Fibroblast of the aortic adventitia (primary cell): ENCODE data around the gene LARGE2. TPM values are rescaled to one million over a fixed set of nuclear protein-coding genes. Genes with fewer than 3 reads are reported as not detected.

ENCODE experiments used
- DNase-seq: peaks from one replicate; pipeline ENCODE4 v3.0.0-alpha.2; 2010; ENCODE audit warnings: low read depth
- H3K4me3 ChIP-seq: 2 replicates; pipeline ENCODE4 v1.5.1; 2011; ENCODE audit warnings: low read depth, mild to moderate bottlenecking, control low read depth, low read length, moderate library complexity
- total RNA-seq: library from RNA; depleted of rRNA; stranded (reverse); fragments of >200 nt; gene quantifications from 2 replicates; pipeline ENCODE4 v1.2.3, GENCODE V29; 2012; ENCODE audit warnings: low replicate concordance
- TF ChIP-seq, protein P1 (sequence below): IDR thresholded peaks from 2 replicates; pipeline ENCODE4 v1.5.1; 2011; ENCODE audit warnings: mild to moderate bottlenecking, low read length, control low read depth, inconsistent platforms; ENCODE audit not compliant: insufficient read depth

Gene LARGE2
- total RNA-seq, 1 donor, result not detected

DNA sequence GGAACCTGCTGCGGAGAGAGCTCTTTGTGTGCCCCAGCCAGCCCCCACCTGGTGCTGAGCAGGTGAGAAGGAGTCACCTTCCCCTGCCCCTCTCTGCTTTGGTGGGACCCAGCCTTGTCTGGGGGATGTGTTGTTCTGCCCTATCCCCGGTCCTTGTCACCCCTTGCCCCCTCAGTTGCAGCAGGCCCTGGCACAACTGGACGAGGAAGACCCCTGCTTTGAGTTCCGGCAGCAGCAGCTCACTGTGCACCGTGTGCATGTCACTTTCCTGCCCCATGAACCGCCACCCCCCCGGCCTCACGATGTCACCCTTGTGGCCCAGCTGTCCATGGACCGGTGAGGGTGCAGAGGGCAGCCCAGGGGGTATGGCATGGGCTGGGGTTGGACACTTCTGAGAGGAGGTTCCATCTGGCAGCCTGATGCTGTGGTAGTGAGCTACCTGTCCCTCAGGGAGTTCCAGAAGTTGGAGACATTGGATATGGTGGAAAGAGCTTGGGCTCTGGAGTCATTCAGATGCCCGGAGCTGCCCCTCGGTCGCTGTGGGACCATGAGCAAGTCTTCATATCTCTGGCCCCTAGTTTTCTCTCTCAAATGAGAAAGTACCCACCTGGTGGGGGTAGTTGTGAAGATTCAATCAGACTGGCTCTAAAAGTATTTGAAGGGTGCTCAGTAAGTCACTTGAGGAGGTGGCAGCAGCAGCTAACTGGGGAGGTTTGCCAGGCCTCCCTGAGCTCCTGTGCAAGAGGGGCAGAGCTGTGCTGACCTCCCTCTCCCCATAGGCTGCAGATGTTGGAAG is 4.3 kb downstream of the LARGE2 start:
- no peak overlapping the region for H3K4me3 ChIP-seq
- TF ChIP-seq, protein P1, sequence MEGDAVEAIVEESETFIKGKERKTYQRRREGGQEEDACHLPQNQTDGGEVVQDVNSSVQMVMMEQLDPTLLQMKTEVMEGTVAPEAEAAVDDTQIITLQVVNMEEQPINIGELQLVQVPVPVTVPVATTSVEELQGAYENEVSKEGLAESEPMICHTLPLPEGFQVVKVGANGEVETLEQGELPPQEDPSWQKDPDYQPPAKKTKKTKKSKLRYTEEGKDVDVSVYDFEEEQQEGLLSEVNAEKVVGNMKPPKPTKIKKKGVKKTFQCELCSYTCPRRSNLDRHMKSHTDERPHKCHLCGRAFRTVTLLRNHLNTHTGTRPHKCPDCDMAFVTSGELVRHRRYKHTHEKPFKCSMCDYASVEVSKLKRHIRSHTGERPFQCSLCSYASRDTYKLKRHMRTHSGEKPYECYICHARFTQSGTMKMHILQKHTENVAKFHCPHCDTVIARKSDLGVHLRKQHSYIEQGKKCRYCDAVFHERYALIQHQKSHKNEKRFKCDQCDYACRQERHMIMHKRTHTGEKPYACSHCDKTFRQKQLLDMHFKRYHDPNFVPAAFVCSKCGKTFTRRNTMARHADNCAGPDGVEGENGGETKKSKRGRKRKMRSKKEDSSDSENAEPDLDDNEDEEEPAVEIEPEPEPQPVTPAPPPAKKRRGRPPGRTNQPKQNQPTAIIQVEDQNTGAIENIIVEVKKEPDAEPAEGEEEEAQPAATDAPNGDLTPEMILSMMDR, result no peak
- DNase-seq, result no peak

DNA sequence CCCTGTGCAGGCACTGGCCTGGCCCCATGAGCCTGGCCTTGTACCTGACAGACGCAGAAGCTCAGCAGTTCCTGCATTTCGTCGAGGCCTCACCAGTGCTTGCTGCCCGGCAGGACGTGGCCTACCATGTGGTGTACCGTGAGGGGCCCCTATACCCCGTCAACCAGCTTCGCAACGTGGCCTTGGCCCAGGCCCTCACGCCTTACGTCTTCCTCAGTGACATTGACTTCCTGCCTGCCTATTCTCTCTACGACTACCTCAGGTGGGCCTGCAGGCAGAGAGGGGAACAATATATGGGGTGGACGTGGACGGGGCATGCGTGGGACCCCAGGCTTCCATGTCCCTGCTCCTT is 4.9 kb downstream of the LARGE2 start:
- TF ChIP-seq, protein P1, result no peak
- no peak for DNase-seq

DNA sequence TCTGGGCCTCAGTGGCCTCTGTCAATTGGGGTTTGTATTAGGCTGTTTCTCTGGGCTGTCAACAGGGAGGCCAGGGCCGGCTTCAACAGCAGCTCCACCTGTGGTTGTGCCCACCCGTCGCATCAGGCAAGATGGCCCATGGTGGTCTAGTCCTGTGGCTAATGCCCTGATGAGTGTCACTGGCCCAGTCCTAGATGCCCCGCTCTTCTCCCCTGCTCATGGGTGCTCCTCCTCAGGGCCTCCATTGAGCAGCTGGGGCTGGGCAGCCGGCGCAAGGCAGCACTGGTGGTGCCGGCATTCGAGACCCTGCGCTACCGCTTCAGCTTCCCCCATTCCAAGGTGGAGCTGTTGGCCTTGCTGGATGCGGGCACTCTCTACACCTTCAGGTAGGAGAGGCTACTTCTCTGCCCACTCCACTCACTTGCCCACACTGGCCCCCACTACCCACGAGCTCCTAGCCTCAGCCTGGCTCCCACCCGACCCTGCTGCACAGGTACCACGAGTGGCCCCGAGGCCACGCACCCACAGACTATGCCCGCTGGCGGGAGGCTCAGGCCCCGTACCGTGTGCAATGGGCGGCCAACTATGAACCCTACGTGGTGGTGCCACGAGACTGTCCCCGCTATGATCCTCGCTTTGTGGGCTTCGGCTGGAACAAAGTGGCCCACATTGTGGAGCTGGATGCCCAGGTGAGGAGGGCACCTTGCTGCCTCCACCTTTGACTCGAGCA is 5.4 kb downstream of the LARGE2 start:
- TF ChIP-seq, protein P1, result no peak
- DNase-seq, result no peak
- H3K4me3 ChIP-seq, result no peak overlapping the region

More for the DNA sequence above, 4.9 kb downstream of the LARGE2 start:
- no peak overlapping the region for H3K4me3 ChIP-seq

DNA sequence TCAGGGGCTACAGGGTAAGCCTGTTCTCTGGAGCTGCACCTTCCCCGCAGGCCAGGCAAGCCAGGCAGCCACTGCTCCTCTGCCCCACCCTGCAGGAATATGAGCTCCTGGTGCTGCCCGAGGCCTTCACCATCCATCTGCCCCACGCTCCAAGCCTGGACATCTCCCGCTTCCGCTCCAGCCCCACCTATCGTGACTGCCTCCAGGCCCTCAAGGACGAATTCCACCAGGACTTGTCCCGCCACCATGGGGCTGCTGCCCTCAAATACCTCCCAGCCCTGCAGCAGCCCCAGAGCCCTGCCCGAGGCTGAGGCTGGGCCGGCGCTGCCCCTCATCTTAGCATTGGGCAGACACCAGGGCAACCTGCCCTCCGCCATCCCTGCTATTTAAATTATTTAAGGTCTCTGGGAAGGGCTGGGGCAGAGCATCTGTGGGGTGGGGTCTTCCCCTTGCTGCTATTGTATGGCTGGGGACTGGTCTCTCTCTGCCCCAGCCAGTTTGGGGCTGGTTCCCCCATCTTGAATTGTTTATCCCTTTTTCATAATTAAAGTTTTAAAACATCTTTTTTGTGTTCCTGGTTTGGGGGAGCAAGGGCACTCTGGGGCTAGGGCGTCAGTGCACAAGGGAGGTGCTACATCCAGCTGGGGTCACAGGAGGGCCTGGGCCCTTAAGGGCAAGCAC is 6.2 kb downstream of the LARGE2 start:
- no peak overlapping the region for H3K4me3 ChIP-seq
- no peak for DNase-seq
- TF ChIP-seq, protein P1, result no peak

DNA sequence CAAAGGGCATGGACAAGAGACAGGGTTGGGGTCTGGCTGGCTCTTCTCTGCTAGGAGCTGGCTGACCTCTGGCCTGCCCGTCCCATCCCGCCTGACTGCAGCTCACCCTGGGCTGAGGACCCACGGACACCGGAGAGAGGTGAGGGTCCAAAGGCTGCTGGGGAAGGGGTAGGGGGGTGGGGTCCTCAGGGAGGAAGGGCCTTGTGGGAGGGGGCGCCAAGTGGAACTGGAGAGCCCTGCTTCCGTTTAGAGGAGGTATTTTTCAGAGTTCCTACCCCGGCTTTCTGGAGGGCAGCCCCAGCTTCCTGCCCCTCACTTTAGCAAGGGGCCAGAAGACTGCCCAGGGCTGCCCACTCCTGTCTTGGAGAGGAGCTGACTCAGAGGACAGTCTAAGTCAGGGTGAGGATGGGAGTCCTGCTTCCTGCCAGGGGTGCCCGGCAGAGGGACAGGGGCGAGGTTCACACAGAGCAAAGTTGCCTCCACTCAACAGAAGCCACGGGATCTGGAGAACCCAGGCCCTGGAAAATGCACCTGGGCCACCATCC is 7.1 kb downstream of the LARGE2 start:
- TF ChIP-seq, protein P1, result no peak
- H3K4me3 ChIP-seq, result no peak overlapping the region
- no peak for DNase-seq

DNA sequence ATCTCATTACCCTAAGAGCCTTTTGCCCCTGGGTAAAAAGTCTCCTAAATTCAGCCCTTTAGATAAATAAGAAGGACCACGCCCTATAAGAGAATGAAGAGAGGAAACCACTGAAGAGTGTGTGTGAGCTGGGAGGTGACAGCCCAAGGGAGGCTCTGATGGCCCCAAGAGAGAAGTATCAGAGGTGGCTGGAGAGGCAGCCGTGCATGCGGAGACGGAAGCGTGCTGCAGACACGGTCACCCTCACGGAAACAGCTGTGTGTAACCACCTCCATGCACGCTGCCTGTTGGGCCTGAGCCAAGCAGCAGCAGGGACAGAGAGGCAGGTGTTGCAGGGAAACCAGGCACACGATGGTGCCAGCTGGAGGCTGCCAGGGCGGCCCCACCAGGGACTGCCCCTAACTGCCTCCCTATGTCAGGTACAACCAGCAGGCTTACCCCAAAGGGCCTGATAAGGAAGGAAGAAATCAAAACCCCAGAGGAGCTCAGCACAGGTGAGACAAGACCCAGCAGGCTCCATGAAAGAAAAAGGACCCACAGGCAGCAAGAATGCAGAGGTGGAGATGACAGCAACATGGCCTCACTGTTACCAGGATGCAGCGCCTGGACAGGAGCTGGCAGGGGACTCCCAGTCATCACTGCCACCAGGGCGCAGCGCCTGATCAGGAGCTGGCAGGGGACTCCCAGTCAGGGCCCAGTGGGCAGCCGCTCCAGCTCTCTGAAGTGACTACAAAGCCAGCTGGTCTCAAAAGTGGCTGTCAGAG is 7.8 kb downstream of the LARGE2 start:
- TF ChIP-seq, protein P1, result no peak
- DNase-seq, result no peak
- H3K4me3 ChIP-seq, result no peak overlapping the region
